Bronchial epithelial cell (primary cell): ENCODE results near the gene OR2S2. TPM values are rescaled to one million over a fixed set of nuclear protein-coding genes. Genes with fewer than 3 reads are reported as not detected.
"Not testable (repeated sequence)": the region's sequence is repeated elsewhere in the genome, so short reads cannot be mapped to it uniquely, and the experiment has no call there.

Experiments used
- DNase-seq: peaks from one replicate; pipeline ENCODE4 v3.0.0-alpha.2; 2010; ENCODE audit warnings: low read depth
- FAIRE-seq: peaks from 2 replicates; lab custom pipeline; 2011; peaks lifted over from hg19 to GRCh38; lab: Jason Lieb, UNC
- H3K27me3 ChIP-seq: 2 replicates; pipeline ENCODE4 v1.5.1; 2011; ENCODE audit warnings: low read length; ENCODE audit not compliant: control insufficient read depth, insufficient read depth
- H3K36me3 ChIP-seq: 2 replicates; pipeline ENCODE4 v1.5.1; 2011; ENCODE audit warnings: low read length; ENCODE audit not compliant: control insufficient read depth, insufficient read depth
- H3K4me3 ChIP-seq: 2 replicates; pipeline ENCODE4 v1.5.1; 2011; ENCODE audit warnings: mild to moderate bottlenecking, low read depth, low read length, control low read depth
- CTCF ChIP-seq: IDR thresholded peaks from 2 replicates; pipeline ENCODE4 v1.5.1; 2011; ENCODE audit warnings: mild to moderate bottlenecking, moderate library complexity, low read length, control low read depth, inconsistent platforms; ENCODE audit not compliant: insufficient read depth, severe bottlenecking
- total RNA-seq: library from RNA; depleted of rRNA; stranded (reverse); fragments of >200 nt; gene quantifications from 2 replicates; pipeline ENCODE4 v1.2.1, GENCODE V29; 2014

OR2S2 gene, protein sequence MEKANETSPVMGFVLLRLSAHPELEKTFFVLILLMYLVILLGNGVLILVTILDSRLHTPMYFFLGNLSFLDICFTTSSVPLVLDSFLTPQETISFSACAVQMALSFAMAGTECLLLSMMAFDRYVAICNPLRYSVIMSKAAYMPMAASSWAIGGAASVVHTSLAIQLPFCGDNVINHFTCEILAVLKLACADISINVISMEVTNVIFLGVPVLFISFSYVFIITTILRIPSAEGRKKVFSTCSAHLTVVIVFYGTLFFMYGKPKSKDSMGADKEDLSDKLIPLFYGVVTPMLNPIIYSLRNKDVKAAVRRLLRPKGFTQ
- not detected in 2 replicates for total RNA-seq

DNA sequence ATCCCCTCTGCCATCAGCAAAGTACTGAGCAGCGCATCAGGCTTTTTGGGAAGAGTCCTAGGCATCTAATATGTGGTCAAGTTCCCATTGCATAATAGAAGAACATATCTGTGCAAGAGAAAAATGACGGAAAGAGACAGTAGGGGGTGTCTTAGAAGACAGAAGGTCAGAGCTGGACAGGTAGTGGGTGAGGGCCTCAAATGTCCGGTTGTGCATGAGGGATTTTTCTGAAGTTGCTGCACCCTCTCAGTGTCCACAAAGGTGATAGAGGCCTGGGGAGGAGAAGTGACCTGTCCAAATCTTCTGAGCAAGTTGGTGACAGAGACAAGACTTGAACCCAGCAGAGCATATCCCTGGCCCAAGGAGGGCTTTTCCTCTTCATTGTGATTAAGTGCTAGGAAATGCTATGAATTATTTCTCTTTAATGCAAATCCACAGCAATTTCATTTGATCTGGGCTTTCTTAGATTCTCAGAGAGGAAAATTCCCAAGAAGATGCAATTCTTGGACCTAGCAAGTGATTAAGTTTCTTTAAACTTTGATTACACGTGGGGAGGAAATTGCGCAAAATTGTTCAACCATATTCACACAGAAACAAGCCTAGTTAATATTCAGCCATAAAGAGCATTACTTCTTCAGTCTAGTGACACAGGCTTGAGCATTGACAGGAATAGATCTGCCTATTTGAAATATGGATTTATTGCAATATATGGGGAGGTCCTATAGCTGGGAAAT, at the start of gene OR2S2:
TSS of gene OR2S2 (minus strand) at position 51 of the 734 bp plus-strand sequence. CDS start 56 bp downstream, outside the sequence.
- Histone ChIP-seq H3K4me3 (no peak within 1 kb of the TSS), H3K27me3 (peaks cover 2% of the 10 kb centered on the region), H3K36me3 (no peaks in the 10 kb centered on the region)
- no peak for TF ChIP-seq CTCF
- no peak for FAIRE-seq
- DNase-seq: no peak

GRCh38 chr9:36007316-36007708, 49.4 kb upstream of the OR2S2 start:
- DNase-seq: no peak
- Histone ChIP-seq H3K4me3 (no peak overlapping the region), H3K36me3 (no peaks in the 10 kb centered on the region), H3K27me3 (peaks cover 4% of the 10 kb centered on the region)
- no peak for FAIRE-seq
- TF ChIP-seq CTCF: no peak

- no peak for TF ChIP-seq CTCF
- DNase-seq (no peak), FAIRE-seq (no peak)
- Histone ChIP-seq H3K4me3 (no peak overlapping the region), H3K36me3 (no peaks in the 10 kb centered on the region), H3K27me3 (peaks cover 6% of the 10 kb centered on the region)
Measured at GRCh38 chr9:36006549-36007315, 48.8 kb upstream of the OR2S2 start.

GRCh38 chr9:36005891-36006290, 47.9 kb upstream of the OR2S2 start:
- H3K4me3 ChIP-seq: no peak overlapping the region
- H3K36me3 ChIP-seq: no peaks in the 10 kb centered on the region
- DNase-seq (no peak), FAIRE-seq (no peak)
- TF ChIP-seq CTCF: no peak
- peaks cover 6% of the 10 kb centered on the region for H3K27me3 ChIP-seq

GRCh38 chr9:35998333-35998732, 40.4 kb upstream of the OR2S2 start:
- DNase-seq (no peak), FAIRE-seq (no peak)
- no peak for TF ChIP-seq CTCF
- no peaks in the 10 kb centered on the region for H3K36me3 ChIP-seq
- H3K27me3 ChIP-seq: peaks cover 2% of the 10 kb centered on the region
- H3K4me3 ChIP-seq: no peak overlapping the region

- DNase-seq, H3K27me3 ChIP-seq, FAIRE-seq, H3K36me3 ChIP-seq, H3K4me3 ChIP-seq: not testable (repeated sequence)
Measured at GRCh38 chr9:35997016-35997415, 39.1 kb upstream of the OR2S2 start.
